NT2/D1 (cell line): Measurements from ENCODE around the gene SLC28A2.

Experiments
- SUZ12 ChIP-seq: IDR thresholded peaks from 2 replicates; pipeline ENCODE4 v1.6.1; 2011; ENCODE audit not compliant: insufficient read length, insufficient read depth; ENCODE audit errors: extremely low read depth
- YY1 ChIP-seq: IDR thresholded peaks from 2 replicates; pipeline ENCODE4 v1.6.1; 2011; ENCODE audit not compliant: insufficient read length, insufficient read depth
- ZNF274 ChIP-seq: IDR thresholded peaks from 2 replicates; pipeline ENCODE4 v1.6.1; 2011; ENCODE audit warnings: mild to moderate bottlenecking, low read depth, low read length

GRCh38 chr15:45279024-45279698, 27.1 kb downstream of the SLC28A2 start:
- TF ChIP-seq SUZ12 (no peak), ZNF274 (no peak), YY1 (no peak)
